Activated naive CD4-positive, alpha-beta T cell treated with anti-CD3 and anti-CD28 coated beads, Interleukin-2, amount 50 U/mL, for 24 hours (primary cell): ENCODE measurements around the gene BACH2.
"Not testable (repeated sequence)": the region's sequence is repeated elsewhere in the genome, so short reads cannot be mapped to it uniquely, and the experiment has no call there.

ENCODE experiments used
- H3K27ac Mint-ChIP-seq: one replicate; pipeline ENCODE4 v1.8.0; 2021; ENCODE audit warnings: mild to moderate bottlenecking, mixed read lengths
- H3K27me3 Mint-ChIP-seq: one replicate; pipeline ENCODE4 v1.8.0; 2021; ENCODE audit warnings: mixed read lengths
- H3K36me3 Mint-ChIP-seq: one replicate; pipeline ENCODE4 v1.8.0; 2021; ENCODE audit warnings: mixed read lengths
- H3K4me1 Mint-ChIP-seq: one replicate; pipeline ENCODE4 v1.8.0; 2021; ENCODE audit warnings: mixed read lengths
- H3K4me3 Mint-ChIP-seq: one replicate; pipeline ENCODE4 v1.8.0; 2021; ENCODE audit warnings: mild to moderate bottlenecking, mixed read lengths
- H3K9me3 Mint-ChIP-seq: one replicate; pipeline ENCODE4 v1.8.0; 2021; ENCODE audit warnings: mixed read lengths

The BACH2 gene

DNA sequence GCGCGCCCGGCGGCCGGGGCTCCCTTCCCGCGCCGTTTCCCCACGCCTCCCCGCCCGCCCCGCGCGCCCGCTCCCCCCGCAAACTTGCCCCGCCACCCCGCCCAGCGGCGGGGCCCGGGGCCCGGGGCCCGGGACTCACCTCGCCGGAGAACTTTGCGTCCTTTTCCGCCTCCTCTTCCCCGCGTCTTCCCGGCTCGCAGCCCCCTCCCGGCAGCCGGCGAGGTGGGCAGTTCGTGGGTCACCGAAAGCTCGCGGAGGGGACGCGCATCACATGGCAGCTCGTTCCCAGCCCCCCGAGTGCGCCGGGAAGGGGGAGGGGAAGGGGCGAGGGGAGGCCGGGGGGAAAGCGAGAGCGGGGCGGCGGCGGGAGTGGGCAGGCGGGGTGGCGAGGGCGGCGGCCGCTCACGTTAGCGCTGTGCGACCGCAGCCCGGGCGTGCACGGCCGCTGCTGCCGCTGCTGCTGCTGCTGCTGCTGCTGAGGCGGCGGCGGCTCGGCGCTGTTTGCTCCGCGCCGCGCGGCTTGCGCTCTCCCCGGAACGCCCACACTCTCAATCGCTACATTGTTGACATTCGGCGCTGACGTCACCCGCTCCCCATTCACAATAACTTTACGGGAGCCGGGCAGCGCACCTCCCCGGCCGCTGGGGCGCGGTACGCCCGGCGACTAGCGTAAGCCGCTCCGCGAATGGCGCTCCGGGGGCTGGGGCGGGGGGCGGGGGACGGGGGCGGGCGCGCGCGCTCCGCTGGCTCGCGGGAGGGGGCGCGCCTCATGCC is at the start of gene BACH2:
Gene BACH2, minus strand, starts transcription at position 503 of the 774 bp plus-strand sequence. CDS start 287,999 bp downstream, outside the sequence.
- H3K4me3 Mint-ChIP-seq, result peak within 1 kb of the TSS; percentile 96
- H3K9me3 Mint-ChIP-seq, result no peaks in the 10 kb centered on the region
- H3K27me3 Mint-ChIP-seq, result no peaks in the 10 kb centered on the region
- H3K36me3 Mint-ChIP-seq, result peaks cover 11% of the 10 kb centered on the region
- H3K4me1 Mint-ChIP-seq, result peaks cover 46% of the 10 kb centered on the region
- H3K27ac Mint-ChIP-seq, result peak within 1 kb of the TSS; percentile 100

DNA sequence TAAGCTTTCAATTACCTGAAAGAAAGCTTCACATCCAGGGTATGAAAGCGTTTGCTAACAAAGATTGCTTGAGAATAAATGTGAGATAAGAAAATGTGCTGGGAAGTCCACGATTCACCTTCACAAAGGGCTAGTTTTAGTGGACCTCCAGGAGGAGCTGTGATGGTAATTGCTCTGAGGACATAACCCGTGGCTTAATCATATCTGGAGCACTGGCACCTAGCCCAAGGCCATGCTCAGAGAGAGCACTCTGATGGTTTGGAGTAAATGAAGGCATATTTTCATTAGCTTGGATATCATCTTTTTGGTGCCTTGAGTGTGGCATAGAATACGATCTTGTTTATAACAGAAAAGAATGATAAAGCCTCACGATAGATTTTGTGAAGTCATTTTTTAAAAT is 46.9 kb upstream of the BACH2 start:
- H3K36me3 Mint-ChIP-seq, result no peaks in the 10 kb centered on the region
- H3K27ac Mint-ChIP-seq, result no peak overlapping the region
- no peaks in the 10 kb centered on the region for H3K27me3 Mint-ChIP-seq
- peaks cover 7% of the 10 kb centered on the region for H3K9me3 Mint-ChIP-seq
- H3K4me1 Mint-ChIP-seq, result peaks cover 18% of the 10 kb centered on the region
- H3K4me3 Mint-ChIP-seq, result no peak overlapping the region

DNA sequence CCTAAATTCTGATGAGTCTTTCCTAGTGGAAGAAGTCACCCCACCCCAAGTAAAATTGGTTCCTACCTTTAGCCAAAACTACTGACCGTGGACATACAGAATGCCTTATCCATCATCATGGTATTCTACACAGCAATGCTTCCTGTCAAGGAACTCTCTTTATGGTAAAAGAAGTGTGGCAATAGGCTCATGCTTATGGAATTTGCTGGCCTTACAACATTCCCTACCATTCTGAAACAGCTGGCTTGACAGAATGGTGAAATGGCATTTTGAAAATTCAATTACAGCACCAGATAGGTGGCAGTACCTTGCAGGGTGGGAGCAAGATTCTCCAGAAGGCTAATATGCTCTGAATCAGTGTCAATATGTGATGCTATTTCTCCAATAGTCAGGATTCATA is 41.8 kb upstream of the BACH2 start:
- Mint-ChIP-seq H3K36me3 (peaks cover 3% of the 10 kb centered on the region), H3K4me3 (no peak overlapping the region), H3K4me1 (no peaks in the 10 kb centered on the region), H3K27ac (no peak overlapping the region), H3K27me3 (no peaks in the 10 kb centered on the region), H3K9me3 (peaks cover 12% of the 10 kb centered on the region)

DNA sequence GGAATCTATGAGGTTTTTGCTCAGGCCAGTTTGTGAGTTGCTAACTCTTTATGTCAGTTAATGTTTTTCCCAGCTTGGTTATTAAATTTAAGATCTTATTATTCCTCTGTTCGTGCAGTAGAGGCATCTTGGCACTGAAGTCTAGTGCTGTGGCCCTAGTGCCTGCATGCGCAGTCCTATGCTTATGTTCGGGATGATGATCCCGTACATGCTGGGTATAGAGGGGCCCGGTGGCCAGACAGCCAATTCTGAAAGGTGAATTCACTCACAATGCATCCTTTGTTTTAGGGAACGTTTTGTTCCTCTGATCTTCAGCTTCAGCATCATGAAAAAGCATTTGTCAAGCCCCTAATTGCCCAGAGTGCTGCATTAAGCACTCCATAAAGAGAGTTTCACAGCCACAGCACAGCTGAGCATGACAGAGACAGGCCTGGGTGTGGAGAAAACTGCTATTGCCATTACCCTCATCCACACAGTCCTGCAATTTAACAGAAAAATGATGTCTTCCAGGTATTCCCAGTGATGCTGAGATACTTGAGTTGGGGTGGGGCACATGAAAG is 39.8 kb upstream of the BACH2 start:
- H3K9me3 Mint-ChIP-seq, result peaks cover 12% of the 10 kb centered on the region
- H3K27me3 Mint-ChIP-seq, result no peaks in the 10 kb centered on the region
- no peak overlapping the region for H3K4me3 Mint-ChIP-seq
- peak overlapping the region; percentile 20 for H3K27ac Mint-ChIP-seq
- H3K36me3 Mint-ChIP-seq, result peaks cover 3% of the 10 kb centered on the region
- H3K4me1 Mint-ChIP-seq, result no peaks in the 10 kb centered on the region

DNA sequence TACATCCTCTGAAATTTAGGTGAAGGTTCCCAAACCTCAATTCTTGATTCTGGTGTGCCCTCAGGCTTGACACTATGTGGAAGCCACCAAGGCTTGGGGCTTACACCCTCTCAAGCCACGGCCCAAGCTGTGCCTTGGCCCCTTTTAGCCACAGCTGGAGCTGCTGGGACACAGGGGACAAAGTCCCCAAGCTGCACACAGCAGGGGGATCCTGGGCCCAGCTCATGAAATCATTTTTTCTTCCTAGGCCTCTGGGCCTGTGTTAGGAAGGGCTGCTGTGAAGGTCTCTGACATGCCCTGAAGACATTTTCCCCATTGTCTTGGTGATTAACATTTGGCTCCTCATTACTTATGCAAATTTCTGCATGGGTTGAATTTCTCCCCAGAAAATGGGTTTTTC is 37.3 kb upstream of the BACH2 start:
- Mint-ChIP-seq H3K36me3 (peaks cover 3% of the 10 kb centered on the region), H3K4me1 (peaks cover 11% of the 10 kb centered on the region), H3K4me3 (no peak overlapping the region), H3K9me3 (peaks cover 5% of the 10 kb centered on the region), H3K27ac (no peak overlapping the region), H3K27me3 (no peaks in the 10 kb centered on the region)

DNA sequence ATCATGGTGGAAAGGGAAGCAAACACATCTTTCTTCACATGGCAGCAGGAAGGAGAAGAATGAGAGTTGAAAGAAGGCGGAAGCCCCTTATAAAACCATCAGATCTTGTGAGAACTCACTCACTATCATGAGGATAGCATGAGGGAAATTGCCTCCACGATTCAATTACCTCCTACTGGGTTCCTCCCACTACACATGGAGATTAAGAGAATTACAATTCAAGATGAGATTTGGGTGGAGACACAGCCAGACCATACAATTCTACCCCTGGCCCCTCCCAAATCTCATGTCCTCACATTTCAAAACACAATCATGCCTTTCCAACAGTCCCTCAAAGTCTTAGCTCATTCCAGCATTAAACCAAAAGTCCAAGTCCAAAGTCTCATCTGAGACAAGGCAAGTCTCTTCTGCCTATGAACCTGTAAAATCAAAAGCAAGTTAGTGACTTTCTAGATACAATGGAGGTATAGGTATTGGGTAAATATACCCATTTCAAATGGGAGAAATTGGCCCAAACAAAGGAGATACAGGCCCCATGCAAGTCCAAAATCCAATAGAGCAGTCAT is 36.4 kb upstream of the BACH2 start:
- not testable (repeated sequence) for H3K27me3 Mint-ChIP-seq, H3K36me3 Mint-ChIP-seq, H3K27ac Mint-ChIP-seq, H3K4me3 Mint-ChIP-seq, H3K9me3 Mint-ChIP-seq
- H3K4me1 Mint-ChIP-seq, result peaks cover 12% of the 10 kb centered on the region

DNA sequence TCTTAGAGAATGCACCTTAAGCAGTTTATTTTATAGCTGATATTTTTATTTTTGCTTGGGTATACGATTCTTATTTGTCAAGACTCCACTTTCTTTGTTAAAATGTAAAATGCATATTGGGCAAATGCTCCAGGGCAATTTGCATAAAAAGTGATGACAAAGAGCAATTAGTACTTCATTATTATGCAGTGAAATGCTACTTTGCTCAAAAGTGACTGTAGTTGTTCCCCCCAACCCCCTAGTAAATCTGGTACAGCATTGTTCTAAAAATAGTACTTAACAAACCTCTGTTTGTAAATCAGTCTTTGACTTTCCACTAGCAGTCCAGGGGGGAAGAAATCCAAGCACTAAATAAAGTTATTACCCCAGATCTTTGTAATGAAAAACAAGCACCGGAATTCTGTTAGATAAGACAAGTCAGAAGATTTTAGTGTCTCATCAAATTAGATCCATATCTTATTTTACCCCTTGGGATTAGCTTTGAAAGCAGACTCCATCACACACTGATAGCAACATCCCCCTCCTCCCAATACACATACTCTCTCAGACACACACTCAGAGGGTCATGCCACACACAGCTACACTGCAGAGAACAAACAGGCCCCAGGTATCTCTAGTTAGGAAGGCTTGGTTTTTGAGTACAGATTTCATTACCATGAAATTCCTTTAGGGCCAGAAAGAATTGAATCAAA is 32.9 kb upstream of the BACH2 start:
- peak overlapping the region; percentile 43 for H3K27ac Mint-ChIP-seq
- H3K4me1 Mint-ChIP-seq, result peaks cover 34% of the 10 kb centered on the region
- H3K9me3 Mint-ChIP-seq, result peaks cover 5% of the 10 kb centered on the region
- no peak overlapping the region for H3K4me3 Mint-ChIP-seq
- no peaks in the 10 kb centered on the region for H3K27me3 Mint-ChIP-seq
- peaks cover 5% of the 10 kb centered on the region for H3K36me3 Mint-ChIP-seq

DNA sequence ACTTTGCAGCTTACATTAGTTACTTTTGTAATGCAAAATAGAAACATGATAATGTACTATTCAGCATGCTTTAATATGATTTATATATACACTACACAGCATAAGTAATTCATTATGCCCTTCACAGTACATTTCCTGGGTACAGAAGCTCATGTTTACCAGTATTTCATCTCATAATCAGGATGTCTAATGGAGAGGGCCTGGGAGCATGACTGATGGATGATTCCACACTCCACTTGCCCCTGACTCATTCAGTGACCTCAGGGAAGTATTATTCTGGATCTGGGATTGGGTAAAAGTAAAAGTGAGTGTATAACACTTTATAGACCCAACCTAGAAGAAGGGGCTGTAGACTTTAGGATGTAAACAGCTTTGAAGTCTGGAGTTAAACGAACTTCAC is 31.4 kb upstream of the BACH2 start:
- Mint-ChIP-seq H3K9me3 (no peaks in the 10 kb centered on the region), H3K36me3 (peaks cover 5% of the 10 kb centered on the region), H3K27me3 (no peaks in the 10 kb centered on the region), H3K27ac (no peak overlapping the region), H3K4me1 (peaks cover 43% of the 10 kb centered on the region), H3K4me3 (no peak overlapping the region)

DNA sequence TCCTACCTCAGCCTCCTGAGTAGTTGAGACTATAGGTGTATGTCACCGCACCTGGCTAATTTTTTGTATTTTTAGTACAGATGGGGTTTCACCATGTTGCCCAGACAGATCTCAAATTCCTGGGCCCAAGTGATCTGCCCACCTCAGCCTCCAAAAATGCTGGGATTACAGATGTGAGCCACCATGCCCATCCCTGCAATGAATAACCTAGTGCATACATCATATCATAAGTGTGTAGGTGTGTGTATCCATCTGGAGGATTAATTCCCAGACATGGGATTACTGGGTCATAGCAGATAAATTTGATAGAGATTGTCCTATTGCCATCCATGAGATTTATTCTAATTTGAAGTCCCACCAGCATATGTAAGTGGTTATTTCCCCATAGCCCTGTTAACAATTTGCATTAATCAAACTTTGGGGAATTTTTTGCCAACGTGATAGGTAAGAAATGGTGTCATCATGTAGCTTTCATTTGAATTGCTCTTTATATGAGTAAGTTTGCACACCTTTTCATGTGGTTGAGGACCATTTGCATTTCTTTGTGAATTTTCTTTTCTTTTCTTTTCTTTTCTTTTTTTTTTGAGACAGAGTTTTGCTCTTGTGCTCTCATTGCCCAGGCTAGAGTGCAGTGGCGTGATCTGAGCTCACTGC is 29.9 kb upstream of the BACH2 start:
- H3K27me3 Mint-ChIP-seq, result no peaks in the 10 kb centered on the region

DNA sequence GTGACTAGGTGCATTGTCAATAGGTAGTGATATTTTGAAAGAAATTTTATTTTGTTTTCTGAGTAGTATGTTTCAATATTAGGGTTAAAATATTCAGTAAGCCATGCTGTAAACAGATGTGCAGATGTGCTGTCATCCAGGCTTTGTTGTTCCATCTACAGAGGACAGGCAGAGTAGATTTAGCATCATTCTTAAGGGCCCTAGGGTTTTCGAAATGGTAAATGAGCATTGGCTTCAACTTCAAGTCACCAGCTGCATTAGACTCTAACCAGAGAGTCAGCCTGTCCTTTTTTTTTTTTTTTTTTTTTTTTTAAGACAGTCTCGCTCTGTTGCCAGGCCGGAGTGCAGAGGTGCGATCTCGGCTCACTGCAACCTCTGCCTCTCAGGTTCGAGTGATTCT is 27.1 kb upstream of the BACH2 start:
- peaks cover 67% of the 10 kb centered on the region for H3K4me1 Mint-ChIP-seq
- no peaks in the 10 kb centered on the region for H3K9me3 Mint-ChIP-seq
- H3K36me3 Mint-ChIP-seq, result peaks cover 5% of the 10 kb centered on the region
- H3K4me3 Mint-ChIP-seq, result no peak overlapping the region
- no peaks in the 10 kb centered on the region for H3K27me3 Mint-ChIP-seq
- no peak overlapping the region for H3K27ac Mint-ChIP-seq

More for the DNA sequence above, 29.9 kb upstream of the BACH2 start:
- Mint-ChIP-seq H3K4me3 (peak overlapping the region; percentile 33), H3K36me3 (peaks cover 5% of the 10 kb centered on the region), H3K9me3 (no peaks in the 10 kb centered on the region), H3K27ac (peak overlapping the region; percentile 51), H3K4me1 (peaks cover 52% of the 10 kb centered on the region)

DNA sequence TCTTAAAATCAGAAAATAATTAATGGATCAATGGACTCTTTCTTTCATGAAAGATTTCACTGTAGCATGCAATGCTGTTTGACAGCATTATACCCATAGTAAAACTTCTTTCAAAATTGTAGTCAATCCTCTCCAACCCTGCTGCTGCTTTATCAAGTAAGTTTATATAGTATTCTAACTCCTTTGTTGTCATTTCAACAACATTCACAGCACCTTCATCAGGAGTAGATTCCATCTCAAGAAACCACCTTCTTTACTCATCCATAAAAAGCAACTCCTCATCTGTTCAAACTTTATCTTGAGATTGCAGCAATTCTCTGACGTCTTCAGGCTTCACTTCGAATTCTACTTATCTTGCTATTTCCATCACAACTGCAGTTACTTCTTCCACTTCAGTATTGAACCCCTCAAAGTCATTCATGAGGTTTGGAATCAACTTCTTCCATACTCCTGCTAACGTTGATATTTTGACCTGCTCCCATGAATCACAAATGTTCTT is 26.4 kb upstream of the BACH2 start:
- no peaks in the 10 kb centered on the region for H3K27me3 Mint-ChIP-seq
- H3K4me1 Mint-ChIP-seq, result peaks cover 67% of the 10 kb centered on the region
- H3K27ac Mint-ChIP-seq, result no peak overlapping the region
- H3K36me3 Mint-ChIP-seq, result peaks cover 5% of the 10 kb centered on the region
- no peak overlapping the region for H3K4me3 Mint-ChIP-seq
- H3K9me3 Mint-ChIP-seq, result no peaks in the 10 kb centered on the region

DNA sequence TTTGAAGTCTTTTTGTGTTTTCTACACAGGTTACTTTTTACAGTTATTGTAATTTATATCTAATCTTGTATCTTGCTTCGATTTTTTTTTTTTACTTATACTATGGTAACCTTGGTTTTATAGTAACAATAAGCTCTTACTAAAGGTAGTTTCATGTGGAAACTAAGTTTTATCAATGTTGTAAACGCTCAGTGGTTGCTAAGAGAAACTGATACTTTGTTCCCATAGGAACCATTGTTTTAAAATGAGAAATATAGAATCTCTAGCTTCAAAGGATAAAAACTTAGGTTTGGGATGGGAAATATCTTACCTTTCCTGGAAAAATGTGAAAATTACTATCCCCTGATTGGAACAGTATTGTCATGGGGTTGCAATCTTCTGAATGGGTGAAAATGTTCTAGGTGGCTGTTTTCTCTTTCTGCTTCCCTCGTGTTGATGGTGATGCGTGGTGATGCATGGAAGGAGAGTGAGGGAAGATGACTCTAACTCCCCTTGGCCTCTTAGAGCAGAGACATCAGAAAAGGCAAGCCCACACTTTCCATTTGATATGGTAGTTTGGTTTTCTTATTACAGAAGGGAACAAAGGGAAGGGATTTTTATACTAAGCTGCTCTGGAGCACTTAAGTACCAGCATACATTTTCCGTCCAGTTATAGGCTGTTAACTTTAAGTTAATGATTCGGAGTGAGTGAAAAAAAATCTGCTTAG is 23.5 kb upstream of the BACH2 start:
- Mint-ChIP-seq H3K4me1 (peaks cover 50% of the 10 kb centered on the region), H3K27ac (peak overlapping the region; percentile 81), H3K4me3 (no peak overlapping the region), H3K9me3 (no peaks in the 10 kb centered on the region), H3K27me3 (no peaks in the 10 kb centered on the region), H3K36me3 (peaks cover 5% of the 10 kb centered on the region)

DNA sequence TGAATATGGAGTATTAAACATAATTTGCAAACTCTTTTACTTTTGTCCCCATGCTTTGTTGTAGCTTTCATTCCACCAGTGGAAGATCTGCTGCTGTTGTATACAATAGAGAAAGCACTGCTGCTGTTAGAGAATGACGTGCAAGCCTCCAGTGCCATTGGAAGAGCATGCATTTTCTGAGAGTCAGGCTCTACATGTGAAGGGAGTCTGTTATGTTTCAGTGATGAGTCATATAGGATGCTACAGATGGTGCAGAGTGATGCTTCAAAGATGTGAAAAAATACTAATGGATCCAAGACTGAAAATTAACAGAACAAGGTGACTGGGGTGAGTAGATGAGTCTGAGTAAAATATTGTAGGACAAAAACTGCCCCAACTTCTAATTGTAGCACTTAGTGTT is 22.4 kb upstream of the BACH2 start:
- Mint-ChIP-seq H3K27me3 (no peaks in the 10 kb centered on the region), H3K4me3 (peak overlapping the region; percentile 53), H3K27ac (peak overlapping the region; percentile 92), H3K4me1 (peaks cover 41% of the 10 kb centered on the region), H3K36me3 (peaks cover 3% of the 10 kb centered on the region), H3K9me3 (no peaks in the 10 kb centered on the region)

DNA sequence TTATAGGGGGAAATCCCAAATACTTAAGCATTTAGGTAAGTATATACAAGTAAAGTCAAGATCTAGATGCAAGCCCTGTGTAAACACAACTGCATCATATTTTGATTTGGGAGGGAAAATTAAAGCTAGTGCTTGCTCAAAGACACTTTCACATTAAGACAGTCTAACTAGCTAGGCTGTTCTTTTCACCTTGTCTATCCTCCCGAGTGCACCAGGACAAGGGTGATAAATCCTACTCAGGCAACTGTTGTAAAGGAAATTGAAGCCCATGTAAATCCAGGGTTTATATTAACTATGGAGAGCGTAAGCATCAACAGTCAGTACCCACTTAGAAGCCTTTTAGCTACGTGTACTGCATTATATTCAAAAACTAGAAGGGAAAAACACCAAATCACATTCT is 19.3 kb upstream of the BACH2 start:
- Mint-ChIP-seq H3K27me3 (no peaks in the 10 kb centered on the region), H3K4me1 (peaks cover 22% of the 10 kb centered on the region), H3K27ac (no peak overlapping the region), H3K4me3 (no peak overlapping the region), H3K36me3 (no peaks in the 10 kb centered on the region), H3K9me3 (no peaks in the 10 kb centered on the region)
